Activated CD8-positive, alpha-beta memory T cell treated with anti-CD3 and anti-CD28 coated beads for 48 hours (primary cell): Measurements from ENCODE around the gene GAL3ST3.
"Not testable (repeated sequence)": the region's sequence is repeated elsewhere in the genome, so short reads cannot be mapped to it uniquely, and the experiment has no call there.

Experiments used
- DNase-seq, 3 experiments: peaks; one replicate each; pipeline ENCODE4 v3.0.0-alpha.2; 2020; ENCODE audit warnings: low read depth in 2 of 3, low spot score in 2 of 3

Gene GAL3ST3

DNA sequence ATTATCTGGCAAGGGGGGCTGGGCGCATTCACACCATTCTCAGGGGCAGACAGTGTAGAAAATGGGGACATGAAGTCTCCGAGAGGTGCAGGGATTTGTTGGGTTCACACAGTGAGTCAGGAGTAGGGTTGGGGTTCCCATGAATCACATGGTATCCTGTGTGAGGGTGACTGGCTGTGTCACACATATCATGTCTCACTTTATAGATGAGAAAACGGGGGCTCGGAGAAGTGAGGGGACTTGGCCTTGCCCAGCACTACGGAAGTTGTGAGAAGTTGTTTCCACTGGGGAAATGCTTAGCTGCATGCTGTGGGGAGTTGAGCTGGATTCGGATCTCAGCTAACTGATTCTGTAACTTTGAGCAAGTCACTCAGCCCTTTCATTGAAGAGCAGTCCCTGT lies 4.2 kb downstream of the GAL3ST3 start:
- no peak for DNase-seq

DNA sequence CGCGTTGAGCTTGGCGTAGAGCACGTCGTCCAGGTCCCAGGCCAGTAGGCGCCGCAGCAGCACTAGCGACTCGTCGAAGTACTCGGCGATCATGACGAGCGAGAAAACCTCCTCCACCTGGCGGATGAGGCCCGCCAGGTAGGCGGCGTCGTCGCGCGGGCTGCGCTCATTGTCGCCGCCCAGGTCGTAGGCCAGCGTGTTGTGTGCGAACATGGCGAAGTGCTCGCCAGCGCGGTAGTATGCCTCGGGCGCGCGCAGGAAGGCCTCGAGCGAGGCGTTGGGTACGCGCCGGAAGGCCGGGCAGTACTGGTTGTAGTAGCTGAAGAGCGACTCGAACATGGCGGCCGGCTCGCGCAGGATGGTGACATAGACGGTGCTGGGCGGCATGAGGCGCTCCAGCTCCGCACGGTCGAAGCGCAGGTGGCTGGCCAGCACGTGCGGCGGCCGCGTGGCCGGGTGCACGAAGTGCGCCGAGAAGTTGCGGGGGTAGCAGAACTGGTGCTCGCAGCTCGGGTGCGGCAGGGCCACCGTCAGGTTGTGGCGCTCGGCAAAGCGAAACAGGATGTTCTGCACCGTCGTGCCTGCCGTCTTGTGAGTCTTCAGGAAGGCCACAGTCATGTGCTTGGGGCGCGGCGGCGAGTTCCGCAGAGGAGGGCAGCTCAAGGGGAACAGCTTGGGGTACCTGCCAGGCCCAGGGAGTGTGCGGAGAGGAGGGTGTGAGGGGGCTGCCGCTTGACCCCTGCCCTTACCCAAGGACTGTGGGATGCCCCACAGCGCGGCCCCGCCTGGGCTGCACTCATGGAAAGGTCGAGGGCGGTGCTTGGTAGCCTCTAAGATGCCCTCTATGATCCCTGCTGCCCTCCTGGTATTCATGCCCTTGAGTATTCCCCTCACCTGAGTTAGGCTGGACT lies 5.7 kb downstream of the GAL3ST3 start:
- no peak for DNase-seq

DNA sequence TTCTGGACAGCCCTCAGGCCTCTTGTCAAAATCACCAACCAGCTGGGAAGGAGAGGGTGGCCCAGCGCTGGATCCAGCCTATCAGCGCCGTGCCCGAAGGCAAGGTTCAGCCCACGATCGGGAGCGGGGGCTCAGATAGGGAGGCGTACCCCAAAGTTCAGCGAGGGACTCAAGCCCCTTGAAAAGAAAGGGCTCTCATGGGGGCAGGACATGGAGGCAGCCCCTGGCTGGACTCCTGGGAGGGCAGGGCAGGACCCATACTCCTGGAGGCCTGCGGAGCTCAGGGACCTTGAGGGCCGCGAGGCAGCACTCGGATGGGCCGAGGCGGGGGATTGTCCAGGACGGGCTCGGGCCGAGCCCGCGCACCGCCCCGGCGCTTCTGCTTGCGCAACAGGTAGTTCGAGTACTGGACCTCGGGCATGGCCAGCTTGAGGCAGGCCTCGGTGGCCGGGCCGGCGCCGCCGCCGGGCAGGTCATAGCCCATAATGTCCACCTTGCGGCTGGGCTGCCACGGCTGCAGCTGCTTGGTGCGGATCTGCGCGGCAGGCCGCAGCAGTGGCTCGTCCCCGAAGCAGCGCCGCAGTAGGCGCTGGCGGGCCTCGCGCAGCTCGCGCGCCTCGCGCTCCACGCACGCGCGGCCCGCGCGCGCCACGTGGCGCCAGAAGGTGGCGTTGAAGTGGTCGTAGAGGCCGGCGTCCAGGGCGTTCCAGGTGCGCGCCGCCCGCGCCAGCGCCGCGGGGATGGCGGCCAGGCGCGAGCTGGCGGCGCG lies 6.5 kb downstream of the GAL3ST3 start:
- no peak for DNase-seq

DNA sequence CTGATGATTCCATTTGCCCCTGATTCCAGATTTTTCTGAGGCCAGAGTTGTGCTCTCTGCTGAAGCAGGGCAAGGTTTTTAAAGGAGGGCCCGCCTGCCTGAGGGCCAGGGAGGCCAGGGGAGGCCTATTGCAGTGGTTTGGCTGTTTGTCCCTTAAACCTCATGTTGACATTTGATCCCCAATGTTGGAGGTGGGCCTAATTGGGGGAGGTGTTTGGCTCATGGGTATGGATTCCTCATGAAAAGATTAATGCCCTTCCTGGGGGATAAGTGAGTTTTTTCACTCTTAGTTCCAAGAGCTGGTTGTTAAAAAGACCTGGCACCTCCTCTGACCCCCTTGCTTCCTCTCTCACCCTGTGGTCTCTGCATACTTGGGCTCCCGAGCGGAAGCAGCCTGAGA lies 9.2 kb downstream of the GAL3ST3 start:
- DNase-seq, result no peak

DNA sequence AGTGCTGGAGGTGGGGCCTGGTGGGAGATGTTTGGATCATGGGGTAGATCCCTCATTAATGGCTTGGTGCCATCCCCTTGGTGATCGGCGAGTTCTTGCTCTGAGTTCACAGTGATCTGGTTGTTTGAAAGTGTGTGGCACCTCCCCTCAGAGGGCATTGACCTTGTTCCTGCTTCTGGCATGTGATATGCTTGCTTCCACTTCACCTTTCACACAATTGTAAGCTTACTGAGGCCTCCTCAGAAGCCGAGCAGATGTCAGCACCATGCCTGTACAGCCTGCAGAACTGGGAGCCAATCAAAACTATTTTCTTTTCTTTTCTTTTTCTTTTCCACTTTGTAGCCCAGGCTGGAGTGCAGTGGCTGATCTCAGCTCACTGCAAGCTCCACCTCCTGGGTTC lies 11.6 kb downstream of the GAL3ST3 start:
- no peak for DNase-seq

DNA sequence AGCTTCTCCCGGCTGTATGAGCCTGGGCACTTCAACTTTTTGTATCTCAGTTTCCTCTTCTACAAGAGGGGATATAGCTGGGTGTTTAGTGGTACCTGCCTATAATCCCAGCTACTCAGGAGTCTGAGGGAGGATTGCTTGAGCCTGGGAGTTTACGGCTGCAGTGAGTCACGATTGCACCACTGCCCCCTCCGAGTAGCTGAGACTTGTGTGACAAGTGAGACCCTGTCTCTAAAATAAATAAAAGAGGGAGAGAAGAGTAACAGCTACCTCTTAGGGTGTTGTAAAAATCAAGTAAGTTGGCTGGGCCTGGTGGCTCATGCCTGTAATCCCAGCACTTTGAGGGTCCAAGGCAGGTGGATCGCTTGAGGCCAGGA lies 12.6 kb downstream of the GAL3ST3 start:
- DNase-seq, result no peak

DNA sequence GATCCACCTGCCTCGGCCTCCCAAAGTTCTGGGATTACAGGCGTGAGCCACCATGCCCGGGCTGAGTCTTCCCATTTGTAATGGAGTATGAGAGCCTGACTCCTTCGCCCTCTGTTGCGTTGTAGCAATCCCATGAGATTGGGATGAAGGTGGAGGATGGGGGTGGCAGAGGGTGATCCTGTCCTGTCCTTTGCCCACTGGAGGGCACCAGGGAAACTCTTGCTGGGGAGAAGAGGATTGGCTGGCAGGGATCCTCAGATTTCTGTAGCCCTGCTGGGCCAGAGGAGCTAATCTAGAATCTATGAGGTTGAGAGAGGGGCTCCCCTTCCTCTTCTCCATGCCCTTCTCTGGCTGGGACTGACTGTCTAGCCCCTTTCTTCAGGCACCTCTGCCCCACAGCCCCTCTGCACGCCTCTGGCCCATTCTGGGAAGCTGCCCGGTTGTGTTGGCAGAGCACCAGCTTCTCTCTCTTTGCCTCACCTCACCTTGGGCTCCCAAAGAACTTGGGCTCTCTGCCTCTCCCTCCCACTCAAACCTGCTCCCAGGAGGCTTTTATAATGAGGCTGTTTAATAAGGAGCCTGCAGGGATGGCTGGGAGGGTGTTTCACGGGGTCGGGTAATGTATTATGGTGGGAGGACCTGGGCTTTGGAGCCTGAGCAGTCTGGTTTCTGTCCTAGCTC lies 13.2 kb downstream of the GAL3ST3 start:
- no peak for DNase-seq

DNA sequence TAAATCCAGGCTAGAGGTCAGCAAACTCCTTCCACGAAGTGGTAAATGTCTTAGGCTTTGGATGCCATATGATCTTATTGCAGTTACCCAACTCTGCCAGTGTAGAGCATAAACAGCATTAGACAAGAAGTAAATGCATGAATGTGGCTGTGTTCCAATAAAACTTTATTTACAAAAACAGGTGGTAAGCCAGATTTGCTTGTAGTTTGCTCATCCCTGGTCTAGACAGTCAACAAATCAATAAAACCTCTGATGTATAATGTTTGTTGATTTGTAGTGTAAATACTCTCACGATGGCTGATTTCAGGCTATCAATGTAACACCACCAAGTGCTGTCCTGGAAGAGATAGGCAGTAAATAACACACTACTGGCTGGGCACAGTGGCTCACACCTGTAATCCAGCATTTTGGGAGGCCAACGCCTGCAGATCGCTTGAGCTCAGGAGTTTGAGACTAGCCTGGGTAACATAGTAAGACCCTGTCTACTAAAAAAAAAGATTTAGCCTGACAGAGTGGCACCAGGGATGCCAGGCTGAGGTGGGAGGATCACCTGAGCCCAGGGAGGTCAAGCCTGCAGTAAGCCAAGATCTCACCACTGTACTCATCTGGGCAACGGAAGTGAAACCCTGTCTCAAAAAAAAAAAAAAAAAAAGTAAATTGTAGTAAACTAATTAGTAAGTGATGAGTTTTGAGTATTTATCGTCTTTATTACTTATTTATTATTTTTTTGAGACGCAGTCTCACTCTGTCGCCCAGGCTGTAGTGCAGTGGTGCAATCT lies 15.8 kb downstream of the GAL3ST3 start:
- DNase-seq, result no peak

DNA sequence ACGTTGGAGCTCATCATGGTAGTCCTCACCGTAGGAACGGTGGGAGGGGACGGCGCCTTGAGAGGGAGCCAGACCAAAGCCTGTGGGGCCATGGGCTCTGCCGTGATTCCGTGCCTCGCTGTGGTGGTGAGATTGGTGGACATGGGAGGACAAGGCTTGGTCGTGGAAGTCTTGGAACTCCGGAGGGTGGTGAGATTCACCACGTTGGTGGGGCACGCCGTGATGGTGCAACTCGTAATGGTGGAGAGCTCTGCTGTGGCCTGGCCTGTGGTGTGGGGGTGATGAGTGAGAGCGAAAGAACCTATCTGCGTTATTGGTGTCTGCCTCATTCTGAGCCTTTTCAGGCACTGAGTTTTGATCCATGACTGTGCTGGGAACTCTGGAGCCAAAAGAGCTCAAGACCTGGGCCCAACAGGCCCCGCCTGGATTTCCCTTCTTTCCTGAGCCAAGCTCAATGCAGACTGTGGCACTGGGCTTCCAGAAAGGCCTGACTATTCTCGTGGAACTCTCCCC lies 22.9 kb downstream of the GAL3ST3 start, which contains the start of gene CATSPER1:
Gene CATSPER1 (minus strand): TSS at position 463 of the 513 bp plus-strand sequence. CDS start 100 bp downstream, at position 363.
- no peak for DNase-seq

DNA sequence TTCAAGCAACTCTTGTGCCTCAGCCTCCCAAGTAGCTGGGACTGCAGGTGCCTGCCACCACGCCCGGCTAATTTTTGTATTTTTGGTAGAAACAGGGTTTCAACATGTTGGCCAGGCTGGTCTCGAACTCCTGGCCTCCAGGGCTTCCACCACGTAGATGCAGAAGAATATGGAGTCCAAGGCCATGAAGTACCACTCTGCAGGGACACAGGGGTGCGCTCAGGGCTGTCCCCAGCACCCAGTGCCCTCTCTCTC lies 25.8 kb downstream of the GAL3ST3 start:
- DNase-seq, result not testable (repeated sequence)

DNA sequence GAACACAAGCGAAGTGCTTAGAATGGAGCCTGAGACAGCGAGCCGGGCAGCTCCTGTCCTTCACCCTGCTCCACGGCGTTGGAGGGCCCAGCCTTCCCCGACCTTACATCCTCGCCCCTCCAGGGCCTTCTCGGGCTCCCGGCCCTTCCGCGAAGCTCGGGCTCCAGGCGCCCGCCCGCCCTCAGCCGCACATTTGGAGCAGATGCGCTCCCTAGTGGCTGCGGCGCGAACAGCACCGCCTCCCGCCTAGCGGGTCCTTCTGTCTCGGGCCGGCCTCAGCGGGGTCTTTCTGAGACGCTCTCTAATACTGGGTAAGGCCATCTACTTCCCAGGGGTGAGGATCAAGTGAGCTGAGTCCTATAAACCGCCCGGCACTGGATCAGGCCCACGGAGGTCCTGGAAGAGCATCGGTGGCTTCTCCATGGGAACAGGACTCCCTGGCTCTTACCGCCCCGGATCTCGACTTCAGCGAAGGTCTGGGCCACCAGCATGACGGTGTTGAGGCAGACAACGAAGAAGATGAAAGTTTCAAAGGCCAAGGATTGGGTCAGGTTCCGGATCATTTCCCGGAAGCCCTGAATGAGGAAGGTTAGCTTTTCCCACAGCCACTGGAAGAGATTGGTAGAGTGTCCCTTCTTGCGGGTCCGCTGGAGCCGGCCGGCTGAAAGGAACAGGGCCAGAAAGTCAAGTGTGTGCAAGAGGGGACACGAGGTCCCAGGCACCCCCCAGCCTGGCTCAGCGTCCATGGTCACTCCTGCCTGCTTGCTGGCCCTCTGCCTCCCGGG lies 26.4 kb downstream of the GAL3ST3 start:
- peak; percentile 47 to 88 (median 86) for DNase-seq

DNA sequence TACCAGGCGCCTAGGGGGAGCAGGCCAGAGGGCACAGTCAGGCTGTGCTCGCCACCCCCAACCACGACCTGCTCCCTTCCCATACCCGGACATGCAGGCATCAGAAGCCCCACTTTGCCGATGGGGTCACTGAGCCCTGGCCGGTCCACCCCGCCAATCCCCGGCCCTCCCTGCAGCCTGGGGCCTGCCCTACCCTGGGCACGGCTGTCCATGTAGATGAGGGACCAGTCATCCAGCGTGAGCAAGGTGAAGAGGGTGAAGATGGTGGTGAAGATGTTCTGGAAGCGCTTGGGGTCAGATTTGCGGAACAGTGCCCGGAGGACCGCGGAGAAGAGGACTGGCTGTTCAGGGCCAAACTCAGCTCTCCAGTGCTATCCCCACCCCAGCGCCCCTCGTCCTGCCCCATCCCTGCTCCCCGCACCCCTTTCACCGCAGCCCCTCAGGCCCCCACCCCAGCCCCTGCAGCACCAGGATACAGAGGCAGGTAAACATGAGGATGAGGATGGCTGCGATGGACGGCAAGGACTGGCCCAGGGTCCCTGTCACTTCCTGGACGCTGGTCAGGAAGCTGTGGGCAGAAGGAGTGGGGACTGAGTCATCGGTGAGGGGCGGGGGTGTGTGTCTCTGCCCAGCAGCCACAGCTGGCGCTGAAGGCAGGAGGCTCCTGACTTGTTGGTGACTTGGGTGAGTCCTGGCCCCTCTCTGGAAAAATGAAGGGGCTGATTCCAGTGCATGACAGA lies 28.2 kb downstream of the GAL3ST3 start:
- peak in 1 of 3 experiments; percentile 9 for DNase-seq

DNA sequence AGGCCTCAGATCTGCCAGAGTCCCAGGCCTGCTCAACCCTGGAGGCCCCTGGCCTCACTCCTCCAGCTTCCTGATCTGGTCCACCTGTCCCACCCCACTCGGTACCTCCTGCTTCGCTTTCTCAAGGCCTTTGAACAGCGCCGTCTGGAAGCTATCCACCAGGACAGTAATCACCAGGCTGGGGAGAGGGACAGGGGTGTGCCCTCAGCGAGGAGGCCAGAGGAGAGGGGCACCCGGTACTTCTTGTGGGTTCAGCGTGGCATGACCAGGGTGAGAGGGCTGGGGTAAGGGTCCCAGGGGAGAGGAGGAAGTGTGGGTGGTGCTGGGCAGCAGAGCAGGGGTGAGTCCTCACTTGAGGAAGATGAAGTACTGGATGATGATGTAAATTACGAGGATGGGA lies 28.7 kb downstream of the GAL3ST3 start:
- no peak for DNase-seq

DNA sequence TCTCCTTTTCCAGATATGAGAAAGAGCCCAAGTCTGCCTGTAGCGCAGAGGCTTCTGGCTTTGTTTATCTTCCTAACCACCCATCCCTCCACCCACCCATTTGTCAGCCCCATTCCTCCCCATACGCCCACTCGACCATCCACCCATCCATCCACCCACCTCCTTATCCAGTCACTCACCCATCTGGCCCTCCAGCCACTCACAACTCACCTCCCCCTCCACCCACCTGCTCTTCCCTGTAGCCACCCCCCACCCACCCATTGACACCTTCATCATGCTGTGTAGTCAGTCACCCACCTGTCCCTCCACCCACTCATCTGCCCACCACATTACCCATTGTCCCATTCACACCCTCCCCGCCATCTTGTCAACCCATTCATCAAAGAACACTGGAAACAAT lies 31.6 kb downstream of the GAL3ST3 start:
- DNase-seq, result no peak

DNA sequence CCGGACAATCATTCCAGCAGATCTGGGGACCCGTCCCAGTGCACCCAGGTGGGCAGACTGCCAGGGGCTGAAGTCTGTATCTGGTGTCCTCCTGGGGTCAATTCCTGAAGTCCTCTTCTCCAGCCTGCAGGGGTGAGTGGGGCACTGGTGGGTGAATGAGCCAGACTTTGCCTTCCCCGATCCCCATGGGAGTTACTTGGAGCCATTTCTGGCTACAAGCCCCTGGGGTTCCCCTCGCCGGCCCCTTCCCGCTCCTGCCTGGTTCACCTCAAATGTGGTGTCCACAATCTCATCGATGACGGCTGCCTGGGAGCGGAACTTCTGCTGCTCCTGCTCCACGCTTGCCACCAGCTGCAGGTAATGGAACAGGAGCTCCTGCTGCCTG lies 32.2 kb downstream of the GAL3ST3 start:
- DNase-seq, result no peak

DNA sequence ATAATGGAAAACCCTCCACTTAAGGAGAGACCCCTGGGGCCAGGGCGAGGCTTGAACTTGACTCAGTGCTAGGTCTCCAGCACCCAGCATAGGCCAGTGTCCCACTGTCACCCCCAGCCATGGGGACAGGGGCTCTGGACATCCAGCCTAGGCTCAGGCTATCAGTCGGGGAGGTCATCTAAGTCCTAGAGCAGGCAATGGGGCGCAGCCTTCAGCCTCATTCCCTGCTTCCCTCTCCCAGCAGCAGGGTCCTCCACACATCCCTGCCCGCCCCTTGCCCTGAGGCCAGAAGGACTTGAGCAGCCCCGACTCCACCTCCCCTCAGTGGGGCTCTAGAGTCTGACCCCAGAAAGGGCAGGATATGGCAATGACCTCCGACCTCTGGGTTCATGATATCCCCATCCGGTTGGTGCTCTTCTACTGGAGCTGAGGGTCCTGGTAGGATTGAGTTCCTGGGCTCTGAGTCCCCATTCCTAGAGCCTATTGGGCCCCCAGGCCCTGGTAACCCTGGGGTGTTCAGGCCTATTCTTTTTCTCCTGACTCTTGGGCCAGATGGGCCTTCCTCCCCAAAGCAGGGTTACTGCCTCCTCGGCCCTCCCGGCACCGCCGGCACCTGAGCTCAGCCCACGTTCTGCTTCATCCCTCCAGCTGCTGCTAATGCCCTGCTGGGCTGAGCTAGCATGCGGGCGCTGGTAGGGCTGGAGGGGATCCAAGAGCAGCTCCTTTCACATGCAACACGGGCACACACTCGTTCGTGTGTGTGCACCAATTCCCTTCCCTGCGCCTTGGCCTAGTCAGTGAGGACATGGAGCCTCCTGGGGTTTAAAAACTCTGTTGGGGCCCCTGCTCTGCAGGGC lies 32.8 kb downstream of the GAL3ST3 start:
- no peak for DNase-seq

DNA sequence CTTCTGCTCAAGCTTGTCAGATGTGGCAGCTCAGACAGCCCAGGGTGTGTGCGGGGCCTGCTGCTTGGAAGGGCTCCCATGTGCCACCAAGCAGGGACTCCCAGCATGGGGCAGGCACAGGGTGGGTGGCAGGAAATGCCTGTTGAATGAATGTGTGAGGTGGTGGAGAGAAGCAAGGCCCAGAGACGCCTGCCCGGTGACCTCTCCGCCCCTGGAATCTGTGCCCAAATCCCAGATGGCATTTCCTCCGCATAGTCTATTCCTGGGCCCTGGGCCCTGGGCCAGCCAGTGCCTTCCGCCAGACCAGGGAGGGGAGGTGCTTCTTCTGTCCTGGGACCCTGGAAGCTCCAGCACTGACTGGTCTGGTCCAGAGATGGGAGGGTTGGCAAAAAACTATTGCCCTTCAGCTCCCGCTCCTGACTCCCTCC lies 33.5 kb downstream of the GAL3ST3 start:
- DNase-seq, result no peak

DNA sequence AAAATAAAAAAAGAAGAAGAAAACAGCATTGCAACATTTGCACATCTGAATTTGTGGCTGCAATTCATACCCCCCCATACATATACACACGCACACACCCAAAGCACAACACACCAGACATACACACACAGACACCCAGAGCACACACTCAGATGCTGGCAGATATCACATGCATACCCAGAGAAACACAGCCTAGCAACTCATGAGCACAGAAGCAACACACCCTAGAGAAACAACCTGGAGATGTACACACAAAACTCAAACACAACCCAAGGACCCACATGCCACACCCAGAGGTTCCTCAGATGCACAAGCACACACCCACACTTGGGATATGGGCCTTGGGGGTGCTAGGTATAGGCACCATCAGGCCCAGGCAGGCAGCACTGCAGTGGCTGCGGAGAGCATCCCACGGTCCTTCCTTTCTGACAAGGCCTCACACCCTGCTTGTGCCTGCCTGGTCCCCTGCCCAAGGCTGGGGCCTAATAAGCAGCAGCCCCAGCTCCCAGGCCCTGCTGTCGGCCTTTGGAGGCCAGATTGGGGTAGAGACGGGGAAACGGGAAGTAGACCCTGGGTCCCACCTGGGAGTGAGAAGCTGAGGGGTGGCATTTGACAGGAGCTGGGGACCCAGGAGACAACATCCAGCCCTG lies 34.0 kb downstream of the GAL3ST3 start:
- DNase-seq, result no peak
